ENCODE results near the gene CEL. TPM values are rescaled to one million over a fixed set of nuclear protein-coding genes. Genes with fewer than 3 reads are reported as not detected.
A peak's percentile ranks its signal among the peaks of the same experiment; 100 is the strongest.

Gene CEL
- total RNA-seq, 3 donors from 2014 or later: 0.29 to 0.98 (median 0.32) TPM

- Histone ChIP-seq H3K9me3 (no peaks in the 10 kb centered on the region), H3K27ac (peak overlapping the region; percentile 82 to 98), H3K4me3 (peak overlapping the region in 1 of 3 donors; percentile 44), H3K4me1 (peaks cover 53 to 67% of the 10 kb centered on the region in 2 donors), H3K36me3 (no peaks in the 10 kb centered on the region), H3K27me3 (no peaks in the 10 kb centered on the region)
- DNase-seq (ENCODE audit: low spot score in 2 of 2): no peak
- no peak for TF ChIP-seq POLR2A (IDR thresholded peaks at IDR 0.05)
- no peak for TF ChIP-seq POLR2AphosphoS5 (IDR thresholded peaks at IDR 0.05)
- no peak for TF ChIP-seq CTCF (IDR thresholded peaks at IDR 0.05)
- intact Hi-C loops (cut with DNase I; ENCODE audit: low total_unique reads): no loop called here
Observed at GRCh38 chr9:133116346-133117231, 54.8 kb downstream of the CEL start.

GRCh38 chr9:133117271-133118178 lies 55.7 kb downstream of the CEL start:
- TF ChIP-seq POLR2A (IDR thresholded peaks at IDR 0.05) (no peak), POLR2AphosphoS5 (IDR thresholded peaks at IDR 0.05) (peak in 2 of 3 donors; percentile 12 to 24), CTCF (IDR thresholded peaks at IDR 0.05) (peak in 2 of 3 donors; percentile 17 to 21)
- H3K9me3 ChIP-seq: no peaks in the 10 kb centered on the region
- intact Hi-C loops (cut with DNase I; ENCODE audit: low total_unique reads): no loop called here
- no peaks in the 10 kb centered on the region for H3K36me3 ChIP-seq
- DNase-seq (ENCODE audit: low spot score in 2 of 2): peak in 1 of 2 donors; percentile 75
- H3K4me3 ChIP-seq: peak overlapping the region in 1 of 3 donors; percentile 97
- peaks cover 54 to 65% of the 10 kb centered on the region in 2 donors for H3K4me1 ChIP-seq
- H3K27ac ChIP-seq: peak overlapping the region; percentile 94 to 98
- no peaks in the 10 kb centered on the region for H3K27me3 ChIP-seq

GRCh38 chr9:133118179-133118520 lies 56.4 kb downstream of the CEL start:
- intact Hi-C loops (cut with DNase I; ENCODE audit: low total_unique reads): no loop called here
- no peak for DNase-seq (ENCODE audit: low spot score in 2 of 2)
- no peaks in the 10 kb centered on the region for H3K27me3 ChIP-seq
- no peaks in the 10 kb centered on the region for H3K9me3 ChIP-seq
- peak overlapping the region; percentile 94 to 98 for H3K27ac ChIP-seq
- peaks cover 48 to 59% of the 10 kb centered on the region in 2 donors for H3K4me1 ChIP-seq
- no peaks in the 10 kb centered on the region for H3K36me3 ChIP-seq
- TF ChIP-seq POLR2AphosphoS5 (IDR thresholded peaks at IDR 0.05) (no peak), CTCF (IDR thresholded peaks at IDR 0.05) (no peak), POLR2A (IDR thresholded peaks at IDR 0.05) (no peak)
- H3K4me3 ChIP-seq: peak overlapping the region in 1 of 3 donors; percentile 97

GRCh38 chr9:133118568-133118967 lies 56.8 kb downstream of the CEL start:
- Histone ChIP-seq H3K27ac (peak overlapping the region; percentile 94 to 98), H3K36me3 (no peaks in the 10 kb centered on the region), H3K9me3 (no peaks in the 10 kb centered on the region), H3K27me3 (no peaks in the 10 kb centered on the region), H3K4me1 (peaks cover 44 to 54% of the 10 kb centered on the region in 2 donors), H3K4me3 (peak overlapping the region; percentile 83 to 97 (median 88))
- DNase-seq (ENCODE audit: low spot score in 2 of 2): no peak
- TF ChIP-seq CTCF (IDR thresholded peaks at IDR 0.05) (no peak), POLR2A (IDR thresholded peaks at IDR 0.05) (no peak), POLR2AphosphoS5 (IDR thresholded peaks at IDR 0.05) (no peak)
- intact Hi-C loops (cut with DNase I; ENCODE audit: low total_unique reads): no loop called here
